ENCODE results near the gene PTPRH.

GRCh38 chr19:55166530-55167268 lies 42.6 kb downstream of the PTPRH start, which contains the start of gene DNAAF3:
- TF ChIP-seq EZH2 (IDR thresholded peaks at IDR 0.05), result no peak
- no peak for TF ChIP-seq FOXP2 (optimal IDR thresholded peaks at IDR 0.05; ENCODE audit: control extremely low read depth, extremely low read length, insufficient read depth)
- 0 out of 2 replicates have a peak, but pooled peaks have one; percentile 23 for TF ChIP-seq POLR2AphosphoS5 (IDR thresholded peaks at IDR 0.05; ENCODE audit: borderline replicate concordance, low read depth, low read length)
